Natural killer cell (primary cell): ENCODE data around the gene PPP1R12C. TPM values are rescaled to one million over a fixed set of nuclear protein-coding genes. Genes with fewer than 3 reads are reported as not detected.
A peak's percentile ranks its signal among the peaks of the same experiment; 100 is the strongest.

ENCODE experiments used
- ATAC-seq, 3 donors: fragments of 150-1000 bp in 2 of 3; fragments of 200-7000 bp in 1 of 3; cut with Tn5 transposase; 1 replicate in 1 of 3; 2 replicates in 2 of 3; pipeline ENCODE4 v1.10.0; 2021; ENCODE audit warnings: mild to moderate bottlenecking in 2 of 3, moderate library complexity in 2 of 3
- DNase-seq, 2 donors: peaks; one replicate each; pipeline versions ENCODE4 v3.0.0 to v3.0.0-alpha.2; 2013 to 2021; ENCODE audit warnings: mixed read lengths in 1 of 2
- H3K27ac ChIP-seq: one replicate; pipeline ENCODE4 v1.5.1; 2013; ENCODE audit warnings: mild to moderate bottlenecking, low read length
- H3K27me3 ChIP-seq: one replicate; pipeline ENCODE4 v1.6.1; 2013; ENCODE audit warnings: low read length; ENCODE audit not compliant: control insufficient read depth, insufficient read depth
- H3K36me3 ChIP-seq: one replicate; pipeline ENCODE4 v1.6.1; 2013; ENCODE audit warnings: low read length; ENCODE audit not compliant: control insufficient read depth, insufficient read depth
- H3K4me1 ChIP-seq: one replicate; pipeline ENCODE4 v1.6.1; 2013; ENCODE audit warnings: low read length; ENCODE audit not compliant: control insufficient read depth, insufficient read depth
- H3K4me3 ChIP-seq: one replicate; pipeline ENCODE4 v1.5.1; 2013; ENCODE audit warnings: low read length
- H3K9me3 ChIP-seq: one replicate; pipeline ENCODE4 v1.6.1; 2013; ENCODE audit warnings: low read length; ENCODE audit not compliant: control insufficient read depth, insufficient read depth
- H3K27ac Mint-ChIP-seq, 2 donors: one replicate each; pipeline ENCODE4 v1.8.0; 2022; ENCODE audit warnings: mild to moderate bottlenecking in 2 of 2, mixed read lengths in 2 of 2, moderate library complexity in 1 of 2
- H3K27me3 Mint-ChIP-seq, 2 donors: one replicate each; pipeline ENCODE4 v1.8.0; 2022; ENCODE audit warnings: low read depth in 2 of 2, mixed read lengths in 2 of 2
- H3K36me3 Mint-ChIP-seq: one replicate; pipeline ENCODE4 v1.8.0; 2022; ENCODE audit warnings: mixed read lengths
- H3K4me1 Mint-ChIP-seq, 2 donors: one replicate each; pipeline ENCODE4 v1.8.0; 2022; ENCODE audit warnings: mixed read lengths in 2 of 2
- H3K4me3 Mint-ChIP-seq: one replicate; pipeline ENCODE4 v1.8.0; 2022; ENCODE audit warnings: mild to moderate bottlenecking, moderate library complexity, mixed read lengths
- H3K9me3 Mint-ChIP-seq, 2 donors: one replicate each; pipeline ENCODE4 v1.8.0; 2022; ENCODE audit warnings: mixed read lengths in 2 of 2
- WGBS: methylation state at CpG from one replicate; pipeline ENCODE4 v1.1.7; 2013; ENCODE audit warnings: missing lambda C conversion rate; ENCODE audit not compliant: insufficient coverage; 5-methylcytosine and 5-hydroxymethylcytosine counted together
- intact Hi-C: fragments of 100-400 bp; cut with micrococcal nuclease; formaldehyde crosslinking; loops from one replicate; pipeline ENCODE4 v1.14.2; 2022
- total RNA-seq, 4 donors: library from RNA; stranded (reverse); fragments of 120-200 nt in 1 of 4; gene quantifications; one replicate each; pipeline versions ENCODE4 v1.2.3 to v1.2.4, GENCODE V29; 2013 to 2022
- TF ChIP-seq, protein P1 (sequence below): fragments of 200-600 bp; IDR thresholded peaks from one replicate; pipeline ENCODE4 v1.8.0; 2022; ENCODE audit warnings: antibody characterized with exemption

The PPP1R12C gene
- total RNA-seq, 3 donors from 2014 or later (not counting 1 experiment from before 2014, with no cell fraction given) = 162 to 178 (median 174) TPM

DNA sequence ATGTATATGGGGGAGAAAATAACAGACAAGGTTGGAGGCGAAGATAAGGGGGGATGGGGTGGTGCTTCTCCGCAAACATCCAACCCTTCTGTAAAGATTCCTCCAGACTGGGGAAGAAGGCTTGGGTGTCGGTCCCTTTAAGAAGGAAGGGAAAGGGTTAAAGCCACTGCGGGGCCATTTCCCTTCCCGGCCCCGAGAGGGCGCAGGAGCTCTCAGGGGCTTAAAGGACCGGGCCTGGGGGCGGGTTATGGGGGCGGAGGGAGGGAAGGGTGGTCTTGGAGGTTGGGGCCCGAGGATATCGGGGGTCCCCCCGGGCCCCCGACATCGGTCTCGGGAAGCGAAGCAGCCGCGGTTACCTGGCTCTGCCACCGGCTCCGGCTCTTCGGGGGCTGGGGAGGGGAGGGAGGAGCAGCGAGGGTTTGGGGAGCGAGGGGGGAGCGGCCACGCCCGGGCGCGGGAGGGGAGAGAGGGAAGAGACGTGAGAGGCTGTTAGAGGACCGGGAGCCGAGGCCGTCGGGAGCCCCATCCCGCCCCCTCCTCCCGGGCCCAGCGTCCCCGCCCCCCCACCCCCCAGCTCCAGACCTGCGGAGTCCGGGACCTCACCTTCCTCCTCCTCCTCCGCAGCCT lies 28.8 kb upstream of the PPP1R12C start:
- ATAC-seq (peak in 2 of 3 donors; percentile 46 to 57), DNase-seq (peak in 1 of 2 donors; percentile 53)
- H3K36me3 ChIP-seq = no peaks in the 10 kb centered on the region
- peaks cover 31 to 38% of the 10 kb centered on the region in 2 donors for H3K27me3 Mint-ChIP-seq
- peaks cover 20% of the 10 kb centered on the region for H3K4me1 ChIP-seq
- WGBS = under 1% methylated on average over 27 of the region's 41 CpGs
- H3K4me3 ChIP-seq = no peak overlapping the region
- no peak overlapping the region for H3K27ac Mint-ChIP-seq
- peaks cover 0 to 7% of the 10 kb centered on the region in 2 donors for H3K4me1 Mint-ChIP-seq
- no peaks in the 10 kb centered on the region for H3K36me3 Mint-ChIP-seq
- H3K9me3 Mint-ChIP-seq = no peaks in the 10 kb centered on the region
- peaks cover 36% of the 10 kb centered on the region for H3K27me3 ChIP-seq
- intact Hi-C loops = no loop called here
- H3K9me3 ChIP-seq = peaks cover 3% of the 10 kb centered on the region
- TF ChIP-seq, protein P1, sequence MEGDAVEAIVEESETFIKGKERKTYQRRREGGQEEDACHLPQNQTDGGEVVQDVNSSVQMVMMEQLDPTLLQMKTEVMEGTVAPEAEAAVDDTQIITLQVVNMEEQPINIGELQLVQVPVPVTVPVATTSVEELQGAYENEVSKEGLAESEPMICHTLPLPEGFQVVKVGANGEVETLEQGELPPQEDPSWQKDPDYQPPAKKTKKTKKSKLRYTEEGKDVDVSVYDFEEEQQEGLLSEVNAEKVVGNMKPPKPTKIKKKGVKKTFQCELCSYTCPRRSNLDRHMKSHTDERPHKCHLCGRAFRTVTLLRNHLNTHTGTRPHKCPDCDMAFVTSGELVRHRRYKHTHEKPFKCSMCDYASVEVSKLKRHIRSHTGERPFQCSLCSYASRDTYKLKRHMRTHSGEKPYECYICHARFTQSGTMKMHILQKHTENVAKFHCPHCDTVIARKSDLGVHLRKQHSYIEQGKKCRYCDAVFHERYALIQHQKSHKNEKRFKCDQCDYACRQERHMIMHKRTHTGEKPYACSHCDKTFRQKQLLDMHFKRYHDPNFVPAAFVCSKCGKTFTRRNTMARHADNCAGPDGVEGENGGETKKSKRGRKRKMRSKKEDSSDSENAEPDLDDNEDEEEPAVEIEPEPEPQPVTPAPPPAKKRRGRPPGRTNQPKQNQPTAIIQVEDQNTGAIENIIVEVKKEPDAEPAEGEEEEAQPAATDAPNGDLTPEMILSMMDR = peak; percentile 38
- H3K27ac ChIP-seq = no peak overlapping the region
- H3K4me3 Mint-ChIP-seq = no peak overlapping the region

DNA sequence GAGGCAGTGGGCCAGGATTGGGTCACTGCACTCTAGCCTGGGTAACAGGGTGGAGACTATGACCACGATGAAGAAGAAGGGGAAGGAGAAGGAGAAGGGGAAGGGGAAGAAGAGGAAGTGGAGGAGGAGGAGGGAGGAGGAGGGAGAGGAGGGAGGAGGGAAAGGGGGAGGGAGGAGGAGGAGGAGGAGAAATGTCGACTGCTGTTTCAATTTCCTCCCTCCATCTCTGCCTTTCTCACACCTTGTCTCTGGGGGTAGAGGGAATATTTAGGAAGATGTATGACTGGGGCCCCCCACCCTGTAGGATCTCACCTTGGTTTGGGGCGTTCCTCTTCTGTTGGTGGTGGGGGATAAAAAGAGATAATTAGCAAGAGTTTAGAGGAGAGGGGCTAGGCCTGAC lies 27.8 kb upstream of the PPP1R12C start:
- no peak overlapping the region for H3K4me3 ChIP-seq
- intact Hi-C loops = no loop called here
- H3K9me3 ChIP-seq = peaks cover 3% of the 10 kb centered on the region
- H3K27me3 ChIP-seq = peaks cover 41% of the 10 kb centered on the region
- 9% methylated on average over 2 of the region's 3 CpGs for WGBS
- H3K36me3 Mint-ChIP-seq = no peaks in the 10 kb centered on the region
- no peak for DNase-seq
- TF ChIP-seq, protein P1 = no peak
- peaks cover 0 to 9% of the 10 kb centered on the region in 2 donors for H3K4me1 Mint-ChIP-seq
- no peak overlapping the region for H3K27ac ChIP-seq
- no peaks in the 10 kb centered on the region for H3K36me3 ChIP-seq
- peaks cover 22% of the 10 kb centered on the region for H3K4me1 ChIP-seq
- H3K9me3 Mint-ChIP-seq = no peaks in the 10 kb centered on the region
- H3K27ac Mint-ChIP-seq = no peak overlapping the region
- no peak overlapping the region for H3K4me3 Mint-ChIP-seq
- ATAC-seq = no peak
- H3K27me3 Mint-ChIP-seq = peaks cover 36 to 38% of the 10 kb centered on the region in 2 donors

DNA sequence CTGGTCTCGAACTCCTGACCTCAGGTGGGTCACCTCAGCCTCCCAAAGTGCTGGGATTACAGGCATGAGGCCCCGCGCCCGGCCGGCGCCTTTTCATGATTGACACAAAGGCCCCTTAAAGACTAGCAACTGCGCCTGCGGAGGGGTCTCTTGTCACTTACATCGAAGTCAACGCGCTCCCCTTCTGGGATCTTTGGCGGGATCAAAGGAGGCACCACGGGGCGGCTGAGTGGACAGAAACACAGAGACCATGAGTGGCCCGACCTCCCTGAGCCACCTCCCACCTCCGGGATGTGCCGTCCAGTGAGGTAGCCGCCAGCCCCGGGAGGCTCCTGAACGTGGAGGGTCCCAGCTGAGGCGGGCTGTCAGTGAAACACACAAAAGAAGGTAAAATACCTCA lies 24.3 kb upstream of the PPP1R12C start:
- H3K4me1 ChIP-seq = peaks cover 21% of the 10 kb centered on the region
- WGBS = 20% methylated on average over 15 of the region's 21 CpGs
- no peak overlapping the region for H3K4me3 ChIP-seq
- DNase-seq (no peak), ATAC-seq (no peak)
- no peaks in the 10 kb centered on the region for H3K9me3 Mint-ChIP-seq
- H3K9me3 ChIP-seq = peaks cover 3% of the 10 kb centered on the region
- no peak overlapping the region for H3K27ac ChIP-seq
- intact Hi-C loops = loop anchor here (1.0 to 2.0 kb wide), 2 partner anchors 277 to 363 kb away; no protein-coding TSS in a partner anchor
- H3K4me3 Mint-ChIP-seq = no peak overlapping the region
- H3K36me3 ChIP-seq = no peaks in the 10 kb centered on the region
- H3K36me3 Mint-ChIP-seq = no peaks in the 10 kb centered on the region
- peaks cover 0 to 9% of the 10 kb centered on the region in 2 donors for H3K4me1 Mint-ChIP-seq
- peaks cover 35% of the 10 kb centered on the region for H3K27me3 ChIP-seq
- TF ChIP-seq, protein P1 = no peak
- peaks cover 24 to 36% of the 10 kb centered on the region in 2 donors for H3K27me3 Mint-ChIP-seq
- H3K27ac Mint-ChIP-seq = no peak overlapping the region

DNA sequence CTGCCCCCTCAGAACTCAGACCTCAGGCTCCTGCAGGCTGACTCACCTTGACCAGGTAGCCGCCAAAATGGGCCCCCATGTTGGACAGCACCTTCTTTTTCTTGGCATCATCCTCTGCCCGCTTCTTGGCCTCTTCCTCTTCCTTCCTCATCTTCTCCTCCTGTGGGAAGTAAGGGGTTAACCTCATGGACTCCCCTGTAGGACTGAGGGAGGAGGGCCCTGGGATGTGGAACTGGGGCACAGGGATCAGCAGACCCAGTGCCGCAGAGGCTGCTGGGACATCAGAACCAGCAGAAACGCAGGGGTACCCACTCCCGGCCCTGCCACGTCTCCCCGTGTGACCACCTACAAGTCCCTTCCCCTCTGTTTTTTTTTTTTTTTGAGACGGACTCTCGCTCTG lies 20.5 kb upstream of the PPP1R12C start:
- Mint-ChIP-seq H3K27ac (no peak overlapping the region), H3K27me3 (peaks cover 8 to 18% of the 10 kb centered on the region in 2 donors), H3K36me3 (no peaks in the 10 kb centered on the region), H3K9me3 (no peaks in the 10 kb centered on the region), H3K4me1 (peaks cover 0 to 4% of the 10 kb centered on the region in 2 donors), H3K4me3 (no peak overlapping the region)
- no peak for DNase-seq
- intact Hi-C loops = no loop called here
- 67% methylated on average over 8 of the region's 9 CpGs for WGBS
- Histone ChIP-seq H3K4me1 (peaks cover 10% of the 10 kb centered on the region), H3K36me3 (no peaks in the 10 kb centered on the region), H3K27ac (no peak overlapping the region), H3K9me3 (peaks cover 3% of the 10 kb centered on the region), H3K27me3 (peaks cover 15% of the 10 kb centered on the region), H3K4me3 (no peak overlapping the region)
- ATAC-seq = no peak
- TF ChIP-seq, protein P1 = no peak
